Caco-2 (cell line): Measurements from ENCODE around the gene HERC2. TPM values are rescaled to one million over a fixed set of nuclear protein-coding genes. Genes with fewer than 3 reads are reported as not detected.

ENCODE experiments used
- BruUV-seq: library from RNA; stranded (reverse); fragments of 400-500 nt; replicated peaks from 2 replicates; lab custom pipeline; 2021; lab: Mats Ljungman, UMichigan
- CTCF ChIA-PET: fragments of 300-600 bp; sonication (Branson Sonifier 250); formaldehyde crosslinking; loops from one replicate; lab custom pipeline; 2022; ENCODE audit warnings: antibody characterized with exemption; lab: Charles Lee
- POLR2A ChIA-PET: fragments of 300-600 bp; sonication (Branson Sonifier 250); formaldehyde crosslinking; loops from one replicate; lab custom pipeline; 2022; ENCODE audit warnings: antibody characterized with exemption; lab: Charles Lee
- DNase-seq, 2 experiments: peaks; one replicate each; pipeline versions ENCODE4 v3.0.0 to v3.0.0-alpha.2; 2020 to 2022
- H3K27me3 ChIP-seq: replicated peaks from 2 replicates; pipeline ENCODE4 v1.6.0; 2011; ENCODE audit warnings: low read length; ENCODE audit not compliant: control insufficient read depth, insufficient read depth
- H3K36me3 ChIP-seq: 2 replicates; pipeline ENCODE4 v1.5.1; 2011; ENCODE audit warnings: low read length; ENCODE audit not compliant: control insufficient read depth, insufficient read depth
- H3K4me1 ChIP-seq: fragments of 250-450 bp; sonication (Bioruptor Pico); 2 replicates; pipeline ENCODE4 v1.5.1; 2020; ENCODE audit warnings: mild to moderate bottlenecking
- H3K4me3 ChIP-seq: 2 replicates; pipeline ENCODE4 v1.5.1; 2011; ENCODE audit warnings: low read depth, mild to moderate bottlenecking, control low read depth, low read length
- H3K9me3 ChIP-seq: fragments of 250-450 bp; sonication (Bioruptor Pico); 2 replicates; pipeline ENCODE4 v1.5.1; 2020; ENCODE audit warnings: mild to moderate bottlenecking, moderate library complexity
- H3K27ac Mint-ChIP-seq: one replicate; pipeline ENCODE4 v1.8.0; 2022; ENCODE audit warnings: mixed read lengths; ENCODE audit not compliant: unreplicated experiment
- H3K27me3 Mint-ChIP-seq: one replicate; pipeline ENCODE4 v1.8.0; 2022; ENCODE audit warnings: mixed read lengths; ENCODE audit not compliant: insufficient read depth, unreplicated experiment
- H3K36me3 Mint-ChIP-seq: one replicate; pipeline ENCODE4 v1.8.0; 2022; ENCODE audit warnings: mild to moderate bottlenecking, mixed read lengths; ENCODE audit not compliant: insufficient read depth, unreplicated experiment
- H3K4me1 Mint-ChIP-seq: one replicate; pipeline ENCODE4 v1.8.0; 2022; ENCODE audit warnings: low read depth, mixed read lengths; ENCODE audit not compliant: unreplicated experiment
- H3K4me3 Mint-ChIP-seq: one replicate; pipeline ENCODE4 v1.8.0; 2022; ENCODE audit warnings: mild to moderate bottlenecking, moderate library complexity, mixed read lengths; ENCODE audit not compliant: unreplicated experiment
- H3K9me3 Mint-ChIP-seq: one replicate; pipeline ENCODE4 v1.8.0; 2022; ENCODE audit warnings: mixed read lengths; ENCODE audit not compliant: unreplicated experiment
- intact Hi-C: fragments of 100-400 bp; cut with micrococcal nuclease; formaldehyde crosslinking; loops from one replicate; pipeline ENCODE4 v1.10.0; 2022; ENCODE audit not compliant: unreplicated experiment
- total RNA-seq: library from RNA; stranded (reverse); gene quantifications from 2 replicates; pipeline ENCODE4 v1.2.3, GENCODE V29; 2022
- TF ChIP-seq, protein P1 (sequence below), 2 experiments: fragments of 200-600 bp in 1 of 2; IDR thresholded peaks; 1 replicate in 1 of 2; 2 replicates in 1 of 2; pipeline versions ENCODE4 v1.5.1 to v1.8.0; 2011 to 2022; ENCODE audit warnings: antibody characterized with exemption in 1 of 2, control low read depth in 1 of 2, inconsistent platforms in 1 of 2, low read depth in 1 of 2, low read length in 1 of 2, mild to moderate bottlenecking in 1 of 2, moderate library complexity in 1 of 2; ENCODE audit not compliant: insufficient read depth in 1 of 2, severe bottlenecking in 1 of 2, unreplicated experiment in 1 of 2

Gene HERC2
- total RNA-seq, 1 experiment from 2014 or later, result 76.9 TPM

DNA sequence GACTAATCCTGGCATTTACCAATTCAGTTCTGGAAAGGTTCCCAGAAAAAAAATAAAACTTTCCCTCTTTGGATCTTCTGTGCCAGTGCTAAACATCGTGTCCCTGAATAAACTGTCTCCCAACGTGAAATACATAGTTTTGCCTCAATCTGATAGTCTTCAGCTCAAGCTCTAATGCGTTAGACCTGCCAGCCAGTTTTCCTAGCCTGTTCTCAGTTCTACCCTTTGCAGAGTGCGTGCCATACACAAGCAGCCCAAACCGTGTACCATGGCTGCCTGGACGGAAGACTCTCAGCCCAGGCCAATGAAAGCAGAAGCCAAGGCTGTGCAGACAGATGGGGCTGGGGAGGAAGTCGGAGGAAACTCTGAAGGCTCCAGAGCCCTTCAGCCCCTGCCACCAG lies 211.5 kb downstream of the HERC2 start:
- H3K36me3 Mint-ChIP-seq, result peaks cover 47% of the 10 kb centered on the region
- POLR2A ChIA-PET, result no interaction called here
- BruUV-seq, result no TSS peak
- H3K27me3 ChIP-seq, result no peaks in the 10 kb centered on the region
- no peaks in the 10 kb centered on the region for H3K9me3 Mint-ChIP-seq
- H3K4me3 ChIP-seq, result no peak overlapping the region
- CTCF ChIA-PET, result no interaction called here
- H3K9me3 ChIP-seq, result no peaks in the 10 kb centered on the region
- H3K4me3 Mint-ChIP-seq, result no peak overlapping the region
- intact Hi-C loops, result no loop called here
- TF ChIP-seq, protein P1, sequence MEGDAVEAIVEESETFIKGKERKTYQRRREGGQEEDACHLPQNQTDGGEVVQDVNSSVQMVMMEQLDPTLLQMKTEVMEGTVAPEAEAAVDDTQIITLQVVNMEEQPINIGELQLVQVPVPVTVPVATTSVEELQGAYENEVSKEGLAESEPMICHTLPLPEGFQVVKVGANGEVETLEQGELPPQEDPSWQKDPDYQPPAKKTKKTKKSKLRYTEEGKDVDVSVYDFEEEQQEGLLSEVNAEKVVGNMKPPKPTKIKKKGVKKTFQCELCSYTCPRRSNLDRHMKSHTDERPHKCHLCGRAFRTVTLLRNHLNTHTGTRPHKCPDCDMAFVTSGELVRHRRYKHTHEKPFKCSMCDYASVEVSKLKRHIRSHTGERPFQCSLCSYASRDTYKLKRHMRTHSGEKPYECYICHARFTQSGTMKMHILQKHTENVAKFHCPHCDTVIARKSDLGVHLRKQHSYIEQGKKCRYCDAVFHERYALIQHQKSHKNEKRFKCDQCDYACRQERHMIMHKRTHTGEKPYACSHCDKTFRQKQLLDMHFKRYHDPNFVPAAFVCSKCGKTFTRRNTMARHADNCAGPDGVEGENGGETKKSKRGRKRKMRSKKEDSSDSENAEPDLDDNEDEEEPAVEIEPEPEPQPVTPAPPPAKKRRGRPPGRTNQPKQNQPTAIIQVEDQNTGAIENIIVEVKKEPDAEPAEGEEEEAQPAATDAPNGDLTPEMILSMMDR (IDR thresholded peaks at IDR 0.05; ENCODE audit: insufficient read depth in 1 of 2, low read depth in 1 of 2, low read length in 1 of 2, severe bottlenecking in 1 of 2, unreplicated experiment in 1 of 2), result no peak
- no peak for DNase-seq
- no peaks in the 10 kb centered on the region for H3K27me3 Mint-ChIP-seq
- H3K4me1 Mint-ChIP-seq, result no peaks in the 10 kb centered on the region
- H3K36me3 ChIP-seq, result no peaks in the 10 kb centered on the region
- H3K27ac Mint-ChIP-seq, result no peak overlapping the region
- H3K4me1 ChIP-seq, result no peaks in the 10 kb centered on the region

DNA sequence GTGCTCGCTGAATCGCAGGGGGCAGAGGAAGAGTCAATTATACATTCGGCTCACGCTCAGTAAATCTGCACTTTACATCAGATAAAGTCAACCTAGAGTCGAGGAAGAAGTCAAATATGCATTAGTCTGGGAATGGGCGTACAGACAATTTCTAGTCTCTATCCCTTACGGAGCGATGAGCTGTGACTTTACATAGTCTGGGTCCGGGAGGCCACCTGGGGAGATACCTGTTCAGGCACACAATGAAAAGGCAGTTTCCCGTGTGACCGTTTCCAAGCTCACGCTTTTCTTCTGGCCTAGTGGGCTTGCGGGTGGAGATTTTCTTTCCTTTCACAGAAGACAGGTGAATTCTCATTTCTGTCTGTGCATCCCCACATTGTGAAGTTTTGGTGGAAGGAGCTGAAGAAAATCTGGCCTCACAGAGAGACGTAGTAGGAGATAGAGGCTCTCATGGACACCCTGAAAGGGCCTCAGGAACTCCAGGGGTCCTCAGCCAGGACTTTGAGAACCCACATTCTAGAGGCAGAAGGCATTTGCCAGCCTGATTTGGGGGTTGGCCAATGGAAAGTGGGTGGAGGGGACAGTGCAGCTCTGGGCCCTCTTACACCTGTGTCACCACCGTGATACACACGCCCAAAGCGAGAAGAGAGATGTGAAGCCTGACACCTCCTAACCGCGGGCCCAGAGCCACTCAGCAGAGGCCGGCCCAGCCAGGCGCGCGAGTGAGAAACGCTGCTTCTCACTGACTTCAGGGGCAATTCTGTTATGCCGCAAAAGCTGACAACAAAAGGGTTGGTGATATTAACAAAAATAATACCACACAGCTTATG lies 212.1 kb downstream of the HERC2 start:
- Mint-ChIP-seq H3K4me3 (no peak overlapping the region), H3K27me3 (no peaks in the 10 kb centered on the region), H3K36me3 (peaks cover 40% of the 10 kb centered on the region), H3K4me1 (no peaks in the 10 kb centered on the region), H3K9me3 (no peaks in the 10 kb centered on the region), H3K27ac (no peak overlapping the region)
- Histone ChIP-seq H3K27me3 (no peaks in the 10 kb centered on the region), H3K4me1 (no peaks in the 10 kb centered on the region), H3K9me3 (no peaks in the 10 kb centered on the region), H3K36me3 (no peaks in the 10 kb centered on the region), H3K4me3 (no peak overlapping the region)
- CTCF ChIA-PET, result interaction anchor here (1.0 to 1.3 kb wide), 2 partner anchors 11 to 16 kb away, joined by 4 read pairs; partner anchors contain the start of gene OCA2
- intact Hi-C loops, result no loop called here
- BruUV-seq, result no TSS peak
- TF ChIP-seq, protein P1 (IDR thresholded peaks at IDR 0.05; ENCODE audit: insufficient read depth in 1 of 2, low read depth in 1 of 2, low read length in 1 of 2, severe bottlenecking in 1 of 2, unreplicated experiment in 1 of 2), result no peak
- POLR2A ChIA-PET, result no interaction called here
- DNase-seq, result no peak

DNA sequence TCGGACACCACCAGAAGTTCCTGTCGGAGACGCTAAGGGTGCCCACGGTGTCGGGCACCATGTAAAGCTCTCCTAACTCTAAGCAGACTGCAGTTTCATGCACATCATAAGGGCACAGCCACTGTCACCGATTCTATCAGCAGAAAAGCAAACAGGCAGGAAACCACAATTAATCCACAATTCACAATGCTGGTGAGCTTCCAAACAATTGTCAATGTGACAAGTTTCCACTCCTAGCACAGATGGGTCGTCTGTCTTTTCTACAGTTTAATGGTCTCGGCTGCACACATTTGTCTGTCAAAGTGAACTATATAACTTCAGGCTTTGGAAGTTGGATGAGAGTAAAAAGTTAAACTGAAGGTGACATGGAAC lies 214.1 kb downstream of the HERC2 start:
- H3K4me1 Mint-ChIP-seq, result no peaks in the 10 kb centered on the region
- ChIA-PET CTCF (interaction anchor here (1.0 kb wide), 1 partner anchor 8 kb away, joined by 3 read pairs; the partner anchor contains the start of gene OCA2), POLR2A (no interaction called here)

More for the DNA sequence above, 214.1 kb downstream of the HERC2 start:
- Mint-ChIP-seq H3K9me3 (no peaks in the 10 kb centered on the region), H3K4me3 (no peak overlapping the region), H3K36me3 (peaks cover 25% of the 10 kb centered on the region), H3K27me3 (no peaks in the 10 kb centered on the region), H3K27ac (no peak overlapping the region)
- DNase-seq, result no peak
- intact Hi-C loops, result no loop called here
- Histone ChIP-seq H3K9me3 (no peaks in the 10 kb centered on the region), H3K36me3 (no peaks in the 10 kb centered on the region), H3K4me1 (no peaks in the 10 kb centered on the region), H3K4me3 (no peak overlapping the region), H3K27me3 (no peaks in the 10 kb centered on the region)
- TF ChIP-seq, protein P1 (IDR thresholded peaks at IDR 0.05; ENCODE audit: insufficient read depth in 1 of 2, low read depth in 1 of 2, low read length in 1 of 2, severe bottlenecking in 1 of 2, unreplicated experiment in 1 of 2), result no peak
- BruUV-seq, result no TSS peak
